GM21381 (cell line): ENCODE data around the gene MYH14.

Source experiments
- ATAC-seq: cut with Tn5 transposase; IDR thresholded peaks from one replicate; pipeline ENCODE4 v1.9.1; 2021; ENCODE audit warnings: mild to moderate bottlenecking, moderate library complexity; ENCODE audit not compliant: unreplicated experiment

Gene MYH14

GRCh38 chr19:50314724-50315708, 111.6 kb downstream of the MYH14 start:
- no peak for ATAC-seq

- no peak for ATAC-seq
Measured at GRCh38 chr19:50315773-50316448, 112.5 kb downstream of the MYH14 start.

- ATAC-seq: no peak
Measured at GRCh38 chr19:50317115-50317514, 113.7 kb downstream of the MYH14 start.

- no peak for ATAC-seq
Measured at GRCh38 chr19:50318438-50318837, 115.0 kb downstream of the MYH14 start.

GRCh38 chr19:50319156-50319555, 115.7 kb downstream of the MYH14 start:
- no peak for ATAC-seq

GRCh38 chr19:50320051-50320450, 116.6 kb downstream of the MYH14 start:
- ATAC-seq: no peak

- no peak for ATAC-seq
Measured at GRCh38 chr19:50320596-50320995, 117.2 kb downstream of the MYH14 start.

- ATAC-seq: no peak
Measured at GRCh38 chr19:50321831-50322230, 118.4 kb downstream of the MYH14 start.

GRCh38 chr19:50322234-50322633, 118.8 kb downstream of the MYH14 start:
- no peak for ATAC-seq

GRCh38 chr19:50322931-50323781, 119.7 kb downstream of the MYH14 start:
- ATAC-seq: no peak

- ATAC-seq: no peak
Measured at GRCh38 chr19:50323782-50324133, 120.3 kb downstream of the MYH14 start.

GRCh38 chr19:50324331-50324730, 120.9 kb downstream of the MYH14 start:
- ATAC-seq: no peak

- ATAC-seq: no peak
Measured at GRCh38 chr19:50325310-50326100, 122.1 kb downstream of the MYH14 start.

- ATAC-seq: no peak
Measured at GRCh38 chr19:50326101-50326664, 122.8 kb downstream of the MYH14 start.

GRCh38 chr19:50327013-50327412, 123.6 kb downstream of the MYH14 start:
- no peak for ATAC-seq

- no peak for ATAC-seq
Measured at GRCh38 chr19:50327461-50328223, 124.2 kb downstream of the MYH14 start.

GRCh38 chr19:50328224-50328872, 124.9 kb downstream of the MYH14 start:
- no peak for ATAC-seq

- peak; percentile 14 for ATAC-seq
Measured at GRCh38 chr19:50328873-50329145, 125.4 kb downstream of the MYH14 start.
